SJSA1 (cell line): Measurements from ENCODE around the gene DGCR6L. TPM values are rescaled to one million over a fixed set of nuclear protein-coding genes. Genes with fewer than 3 reads are reported as not detected.
"Not testable (repeated sequence)": the region's sequence is repeated elsewhere in the genome, so short reads cannot be mapped to it uniquely, and the experiment has no call there.

ENCODE experiments used
- DNase-seq, 2 experiments: peaks; one replicate each; pipeline ENCODE4 v3.0.0-alpha.2; 2015 to 2020; ENCODE audit warnings: low spot score in 2 of 2, low read depth in 1 of 2
- H3K27ac ChIP-seq: fragments of 250-450 bp; sonication (Bioruptor Pico); 2 replicates; pipeline ENCODE4 v1.5.1; 2020; ENCODE audit warnings: mild to moderate bottlenecking, moderate library complexity
- H3K27me3 ChIP-seq: fragments of 250-450 bp; sonication (Bioruptor Pico); replicated peaks from 2 replicates; pipeline ENCODE4 v1.5.1; 2020; ENCODE audit warnings: mild to moderate bottlenecking, moderate library complexity
- H3K36me3 ChIP-seq: fragments of 250-450 bp; sonication (Bioruptor Pico); 2 replicates; pipeline ENCODE4 v1.5.1; 2020; ENCODE audit warnings: mild to moderate bottlenecking
- H3K4me1 ChIP-seq: fragments of 250-450 bp; sonication (Bioruptor Pico); replicated peaks from 2 replicates; pipeline ENCODE4 v1.6.1; 2021; ENCODE audit warnings: mild to moderate bottlenecking
- H3K4me3 ChIP-seq: fragments of 250-450 bp; sonication (Bioruptor Pico); 2 replicates; pipeline ENCODE4 v1.5.1; 2020; ENCODE audit warnings: mild to moderate bottlenecking
- H3K9me3 ChIP-seq: fragments of 250-450 bp; sonication (Bioruptor Pico); replicated peaks from 2 replicates; pipeline ENCODE4 v1.5.1; 2020; ENCODE audit warnings: mild to moderate bottlenecking
- total RNA-seq: library from RNA; depleted of rRNA; stranded (reverse); fragments of >200 nt; shearing (Covaris generic); gene quantifications from 2 replicates; pipeline ENCODE4 v1.2.3, GENCODE V29; 2014

DGCR6L gene
- total RNA-seq, 1 experiment from 2014 or later: 101 TPM

DNA sequence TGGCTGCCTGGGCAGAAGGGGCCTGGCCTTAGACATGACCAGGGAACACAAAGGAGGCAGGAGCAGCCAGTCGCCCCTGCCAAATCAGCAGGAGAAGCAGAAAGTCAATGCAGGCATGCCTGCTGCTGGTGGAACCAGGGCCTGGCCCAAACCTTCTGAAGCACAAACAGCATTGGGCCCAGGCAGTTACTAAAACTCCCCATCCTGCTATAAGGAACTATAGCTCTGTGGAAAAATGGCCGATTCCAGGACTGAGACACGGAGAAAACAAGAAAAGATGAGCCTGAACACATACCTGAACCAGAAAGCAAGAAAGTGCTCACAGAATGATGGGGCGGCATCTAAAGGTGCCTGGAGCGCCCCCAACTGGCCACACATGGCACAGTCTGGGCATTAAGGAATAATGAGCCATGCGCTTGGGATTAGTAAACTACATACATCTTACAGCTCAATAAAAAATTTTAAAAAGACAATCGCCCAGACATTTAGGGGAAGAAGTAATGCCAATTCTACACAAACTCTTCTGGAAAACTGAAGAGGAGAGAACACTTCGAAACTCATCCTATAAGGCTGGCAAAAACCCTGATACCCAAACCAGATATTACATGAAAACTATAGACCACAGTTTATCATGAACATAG lies 2.3 kb downstream of the DGCR6L start:
- H3K27me3 ChIP-seq, H3K36me3 ChIP-seq, H3K9me3 ChIP-seq, H3K27ac ChIP-seq, H3K4me3 ChIP-seq: not testable (repeated sequence)
- peaks cover 13% of the 10 kb centered on the region for H3K4me1 ChIP-seq
- DNase-seq: peak in 1 of 2 experiments; percentile 34

DNA sequence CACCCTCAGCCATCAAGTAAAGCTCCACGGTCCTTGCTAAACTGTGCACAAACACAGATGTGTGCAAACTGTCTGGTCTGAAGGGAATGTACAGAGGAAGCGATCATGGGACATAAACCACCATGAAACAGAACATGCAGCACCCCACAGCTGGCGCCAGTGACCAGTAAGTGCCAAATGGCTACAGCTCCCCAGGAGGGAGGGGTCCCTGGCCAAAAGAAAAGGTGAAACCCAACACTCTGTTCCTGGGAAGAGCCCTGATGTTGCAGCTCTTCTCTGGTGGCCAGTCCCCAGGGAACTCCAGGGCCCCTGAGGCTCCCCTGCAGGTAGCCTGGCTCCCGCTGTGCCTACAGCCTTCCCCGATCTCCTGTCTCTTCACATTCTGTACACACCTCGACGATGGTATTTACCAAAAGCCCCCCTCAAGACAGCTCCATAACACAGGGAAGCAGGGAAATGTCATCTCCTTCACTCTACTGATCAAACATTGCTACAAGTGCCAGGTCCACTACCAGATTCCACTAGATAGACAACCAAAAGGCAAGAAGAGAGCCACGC lies 2.9 kb downstream of the DGCR6L start:
- H3K4me1 ChIP-seq: peaks cover 13% of the 10 kb centered on the region
- H3K27me3 ChIP-seq: no peaks in the 10 kb centered on the region
- no peaks in the 10 kb centered on the region for H3K9me3 ChIP-seq
- DNase-seq: peak in 1 of 2 experiments; percentile 28
- H3K27ac ChIP-seq: no peak overlapping the region
- no peaks in the 10 kb centered on the region for H3K36me3 ChIP-seq
- no peak overlapping the region for H3K4me3 ChIP-seq

DNA sequence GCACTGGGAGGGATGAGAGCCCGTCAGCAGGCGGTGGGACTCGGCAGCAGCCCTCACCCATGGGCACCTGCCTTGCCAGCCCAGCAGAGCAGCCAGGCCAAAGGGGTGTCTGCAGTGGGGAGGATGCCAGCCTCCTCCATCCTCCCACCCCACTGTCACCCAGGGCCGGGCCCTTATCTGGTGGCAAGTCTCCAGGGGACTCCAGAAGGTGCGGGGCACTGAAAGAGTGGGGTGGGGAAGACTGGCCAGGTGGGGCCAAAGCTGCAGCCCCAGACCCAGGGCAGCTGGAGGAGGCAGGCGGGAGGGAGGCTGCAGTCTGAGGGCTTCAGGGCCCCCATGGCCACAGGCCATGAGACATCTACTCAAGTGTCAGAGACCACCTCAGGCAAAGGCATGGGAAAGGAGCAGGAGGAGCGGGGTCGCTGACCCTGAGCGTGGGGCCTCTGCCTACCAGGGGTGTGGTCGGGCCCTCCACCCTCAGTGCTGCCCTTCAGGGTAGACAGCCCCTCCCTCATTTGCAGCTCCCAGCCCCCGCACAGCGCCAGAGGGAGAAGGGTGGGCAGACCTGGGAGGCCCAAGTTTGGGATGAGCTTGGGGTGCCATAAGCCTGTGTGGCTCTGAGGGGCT lies 3.5 kb downstream of the DGCR6L start:
- Histone ChIP-seq H3K4me3 (no peak overlapping the region), H3K27me3 (no peaks in the 10 kb centered on the region), H3K36me3 (no peaks in the 10 kb centered on the region), H3K27ac (no peak overlapping the region), H3K9me3 (no peaks in the 10 kb centered on the region), H3K4me1 (peaks cover 13% of the 10 kb centered on the region)
- DNase-seq: peak in 1 of 2 experiments; percentile 40

- DNase-seq: peak in 1 of 2 experiments; percentile 44
- H3K4me1 ChIP-seq: peaks cover 8% of the 10 kb centered on the region
- no peaks in the 10 kb centered on the region for H3K27me3 ChIP-seq
- H3K27ac ChIP-seq: no peak overlapping the region
- H3K36me3 ChIP-seq: no peaks in the 10 kb centered on the region
- H3K4me3 ChIP-seq: no peak overlapping the region
- no peaks in the 10 kb centered on the region for H3K9me3 ChIP-seq
These were observed 4.3 kb downstream of the DGCR6L start for GRCh38 chr22:20315337-20316216.

GRCh38 chr22:20314741-20315336 lies 5.0 kb downstream of the DGCR6L start:
- not testable (repeated sequence) for H3K27me3 ChIP-seq, H3K4me1 ChIP-seq, H3K27ac ChIP-seq, H3K36me3 ChIP-seq, H3K4me3 ChIP-seq, H3K9me3 ChIP-seq
- DNase-seq: peak in 1 of 2 experiments; percentile 40

GRCh38 chr22:20314206-20314605 lies 5.7 kb downstream of the DGCR6L start:
- H3K27me3 ChIP-seq, H3K4me3 ChIP-seq, H3K36me3 ChIP-seq, H3K9me3 ChIP-seq, H3K4me1 ChIP-seq, H3K27ac ChIP-seq: not testable (repeated sequence)
- DNase-seq: peak in 1 of 2 experiments; percentile 31

GRCh38 chr22:20313306-20314077 lies 6.4 kb downstream of the DGCR6L start:
- DNase-seq: peak in 1 of 2 experiments; percentile 43
- H3K27me3 ChIP-seq, H3K36me3 ChIP-seq, H3K4me1 ChIP-seq, H3K27ac ChIP-seq, H3K4me3 ChIP-seq, H3K9me3 ChIP-seq: not testable (repeated sequence)

- peak in 1 of 2 experiments; percentile 34 for DNase-seq
- Histone ChIP-seq H3K9me3 (no peaks in the 10 kb centered on the region), H3K36me3 (no peaks in the 10 kb centered on the region), H3K4me1 (no peaks in the 10 kb centered on the region), H3K4me3 (no peak overlapping the region), H3K27ac (no peak overlapping the region), H3K27me3 (no peaks in the 10 kb centered on the region)
These were observed 7.3 kb downstream of the DGCR6L start for GRCh38 chr22:20312396-20313191.

GRCh38 chr22:20311249-20312062 lies 8.4 kb downstream of the DGCR6L start:
- not testable (repeated sequence) for H3K9me3 ChIP-seq, H3K27me3 ChIP-seq, H3K27ac ChIP-seq, H3K4me1 ChIP-seq, H3K36me3 ChIP-seq, H3K4me3 ChIP-seq
- DNase-seq: peak in 1 of 2 experiments; percentile 38

DNA sequence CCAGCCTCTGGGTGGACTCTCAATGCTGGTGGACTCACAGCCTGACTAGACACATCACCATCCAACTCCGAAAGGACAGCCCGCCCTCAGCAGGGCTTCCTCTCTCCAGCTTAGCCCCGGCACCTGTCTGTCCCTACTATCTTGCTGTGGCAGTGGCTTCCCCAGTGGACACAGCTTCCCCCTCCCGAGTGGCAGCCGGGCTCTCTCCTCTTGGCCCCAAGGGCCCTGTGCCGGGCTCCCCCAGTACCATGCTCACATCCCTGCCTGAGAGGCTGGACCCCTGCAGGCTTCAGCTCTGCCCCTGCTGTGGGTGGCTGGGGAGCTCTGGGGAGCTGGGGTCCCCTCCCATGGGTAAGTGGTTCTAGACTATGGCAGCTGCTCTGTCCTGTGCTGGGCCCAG lies 9.1 kb downstream of the DGCR6L start:
- H3K9me3 ChIP-seq, H3K4me1 ChIP-seq, H3K27ac ChIP-seq: not testable (repeated sequence)

DNA sequence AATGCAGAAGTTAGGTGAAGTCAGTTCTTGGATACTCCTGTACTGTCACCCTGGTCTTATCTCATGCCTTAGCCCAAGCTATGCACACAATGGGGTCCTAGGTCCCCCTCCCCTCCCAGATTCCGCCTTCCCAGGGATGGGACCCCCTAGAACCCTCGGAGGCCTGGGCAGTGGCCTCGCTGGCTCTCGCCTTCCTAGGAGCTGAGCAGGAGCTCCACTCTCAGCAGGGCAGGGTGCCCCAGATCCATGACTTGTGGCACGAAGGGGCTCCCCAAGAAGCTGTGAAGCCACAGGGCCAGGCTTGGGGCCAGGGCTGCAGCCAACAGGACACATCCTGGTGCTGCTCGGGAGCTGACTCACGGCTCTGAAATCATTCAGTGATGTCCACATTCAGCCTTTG lies 9.7 kb downstream of the DGCR6L start:
- peak in 1 of 2 experiments; percentile 35 for DNase-seq
- H3K27ac ChIP-seq, H3K4me1 ChIP-seq: not testable (repeated sequence)

More for the DNA sequence above, 9.1 kb downstream of the DGCR6L start:
- peak in 1 of 2 experiments; percentile 40 for DNase-seq
- H3K27me3 ChIP-seq, H3K36me3 ChIP-seq, H3K4me3 ChIP-seq: not testable (repeated sequence)

More for the DNA sequence above, 9.7 kb downstream of the DGCR6L start:
- not testable (repeated sequence) for H3K9me3 ChIP-seq, H3K4me3 ChIP-seq, H3K36me3 ChIP-seq, H3K27me3 ChIP-seq
